Left cardiac atrium (tissue), 4 donors: ENCODE results near the gene PIKFYVE. TPM values are rescaled to one million over a fixed set of nuclear protein-coding genes. Genes with fewer than 3 reads are reported as not detected.
A peak's percentile ranks its signal among the peaks of the same experiment; 100 is the strongest.
"Not testable (repeated sequence)": the region's sequence is repeated elsewhere in the genome, so short reads cannot be mapped to it uniquely, and the experiment has no call there.

Experiments used
- ATAC-seq, 2 donors: fragments of 200-7000 bp; cut with Tn5 transposase; one replicate each; pipeline ENCODE4 v1.9.1; 2020; ENCODE audit warnings: mild to moderate bottlenecking in 2 of 2, moderate library complexity in 2 of 2
- DNase-seq: peaks from one replicate; pipeline ENCODE4 v3.0.0-alpha.2; 2020
- intact Hi-C, 2 donors: fragments of 100-400 bp; cut with DNase I; formaldehyde crosslinking; loops; one replicate each; pipeline versions ENCODE4 v1.14.1 to v1.15.1; 2022 to 2023
- total RNA-seq, 2 donors: library from RNA; stranded (reverse); fragmentation: NEBNext Ultra II Directional; extraction: Animal tissue kit (Norgen Biotek cat#: 25700); gene quantifications; one replicate each; pipeline ENCODE4 v1.2.1, GENCODE V29; 2021
- donor health status: DM: no; HTN: yes; CAD: no.
- donor health status: DM: no; HTN: yes; CAD: no; lungs with severe emphysema.
- donor health status: DM: yes; HTN: yes; CAD: no.
- donor health status: Dilated cardiomyopathy.

PIKFYVE gene
- total RNA-seq, 2 donors from 2014 or later = 17.2 to 18.6 TPM

DNA sequence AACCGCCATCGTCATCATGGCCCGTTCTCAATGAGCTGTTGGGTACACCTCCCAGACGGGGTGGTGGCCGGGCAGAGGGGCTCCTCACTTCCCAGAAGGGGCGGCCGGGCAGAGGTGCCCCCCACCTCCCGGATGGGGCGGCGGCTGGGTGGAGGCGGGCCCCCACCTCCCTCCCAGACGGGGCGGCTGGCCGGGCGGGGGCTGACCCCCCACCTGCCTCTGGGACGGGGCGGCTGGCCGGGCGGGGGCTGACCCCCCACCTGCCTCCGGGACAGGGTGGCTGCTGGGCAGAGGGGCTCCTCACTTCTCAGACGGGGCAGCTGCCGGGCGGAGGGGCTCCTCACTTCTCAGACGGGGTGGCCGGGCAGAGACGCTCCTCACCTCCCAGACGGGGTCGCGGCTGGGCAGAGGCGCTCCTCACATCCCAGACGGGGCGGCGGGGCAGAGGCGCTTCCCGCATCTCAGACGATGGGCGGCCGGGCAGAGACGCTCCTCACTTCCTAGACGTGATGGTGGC is 111.3 kb downstream of the PIKFYVE start:
- intact Hi-C loops, ATAC-seq, DNase-seq: not testable (repeated sequence)

DNA sequence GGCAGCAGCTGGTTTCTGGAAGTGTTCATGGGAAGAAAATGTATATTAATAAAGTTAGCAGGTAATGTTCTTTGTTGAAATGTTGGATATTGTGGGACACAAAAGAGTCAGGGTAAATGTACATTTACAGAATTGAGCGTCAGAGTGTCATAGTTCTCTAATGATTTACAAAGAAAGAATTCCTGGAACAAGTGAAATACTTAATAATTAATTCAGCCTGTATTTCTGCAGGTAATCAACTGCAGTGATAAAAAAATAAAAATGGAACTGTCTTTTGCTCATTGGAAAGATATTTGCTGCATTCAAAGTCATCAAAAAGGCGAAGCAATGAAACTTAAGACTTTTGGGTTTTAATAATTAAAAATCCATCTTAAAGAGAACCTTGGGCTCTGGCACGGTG is 113.1 kb downstream of the PIKFYVE start:
- ATAC-seq (no peak), DNase-seq (no peak)
- intact Hi-C loops = no loop called here

DNA sequence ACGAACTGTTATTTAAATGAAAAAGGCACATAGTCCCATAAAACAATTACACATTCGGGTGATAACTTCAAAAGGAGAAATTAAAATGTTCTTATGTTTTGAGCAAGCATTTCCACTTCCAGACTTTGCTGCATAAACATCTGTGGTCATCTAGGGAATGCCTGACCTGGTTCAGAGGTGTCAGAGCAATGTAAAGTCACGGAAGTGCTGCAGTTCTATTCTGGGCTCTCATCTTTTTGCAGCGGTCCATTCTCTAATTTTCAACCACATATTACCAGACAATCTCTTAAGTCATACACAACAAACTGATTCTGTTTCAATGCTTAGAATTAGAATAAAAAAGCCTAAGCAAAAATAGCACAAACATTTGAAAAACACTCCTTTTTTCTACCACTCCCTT is 118.6 kb downstream of the PIKFYVE start:
- ATAC-seq (no peak), DNase-seq (no peak)
- intact Hi-C loops = no loop called here

DNA sequence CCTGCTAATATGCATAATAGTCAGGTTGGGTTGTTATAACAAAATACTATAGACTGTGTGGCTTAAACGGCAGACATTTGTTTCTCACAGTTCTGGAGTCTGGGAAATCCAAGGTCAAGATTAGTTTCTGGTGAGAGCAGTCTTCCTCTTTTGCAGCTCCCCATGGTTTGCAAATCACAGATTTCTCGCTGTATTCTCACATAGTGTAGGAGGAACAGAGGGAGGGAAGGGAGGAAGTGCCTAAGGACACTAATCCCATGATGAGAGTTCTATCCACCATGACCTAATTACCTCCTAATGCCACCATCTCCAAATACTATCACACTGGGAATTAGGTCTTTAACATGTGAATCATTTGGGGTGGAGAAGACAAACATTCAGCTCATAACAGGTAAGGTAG is 120.5 kb downstream of the PIKFYVE start:
- intact Hi-C loops = no loop called here
- DNase-seq (no peak), ATAC-seq (no peak)

DNA sequence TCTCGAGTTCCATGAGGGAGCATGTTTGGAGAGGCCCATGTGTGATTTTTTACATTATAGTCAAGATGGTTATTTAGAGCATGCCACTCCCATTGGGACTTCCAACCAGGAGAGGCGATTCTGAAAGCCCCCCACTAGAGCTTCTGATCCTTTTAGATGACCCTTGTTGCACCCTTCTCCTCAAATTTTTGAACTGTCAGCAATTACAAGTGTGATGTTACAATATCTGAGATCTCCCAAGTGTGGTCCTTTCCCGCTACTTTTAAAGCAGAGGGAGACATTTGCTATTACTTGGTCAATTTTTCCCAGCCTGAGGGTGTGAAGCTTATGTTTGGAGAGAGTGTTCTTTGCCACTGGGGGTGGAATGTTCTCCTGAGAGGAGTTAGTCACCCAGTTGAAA is 123.9 kb downstream of the PIKFYVE start:
- intact Hi-C loops = no loop called here
- no peak for DNase-seq
- no peak for ATAC-seq

DNA sequence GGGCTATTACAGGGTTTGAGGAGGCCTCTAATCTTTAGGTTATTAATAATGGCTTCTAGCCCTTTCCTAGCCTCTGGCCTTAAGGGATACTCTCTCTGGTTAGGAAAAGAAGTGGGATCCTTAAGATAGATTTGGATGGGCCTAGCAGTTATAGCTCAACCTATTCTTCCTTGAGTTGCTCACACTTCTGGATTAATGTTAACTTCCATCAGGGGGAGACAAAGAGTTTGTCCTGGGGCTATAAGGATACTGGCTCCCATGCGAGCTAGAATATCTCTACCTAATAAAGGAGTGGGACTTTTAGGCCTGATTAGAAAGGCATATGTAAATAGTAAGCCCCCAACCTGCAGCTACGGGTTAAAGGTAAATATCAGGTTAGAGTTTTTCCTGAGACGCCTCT is 126.2 kb downstream of the PIKFYVE start:
- DNase-seq = no peak
- no peak for ATAC-seq
- intact Hi-C loops = no loop called here

DNA sequence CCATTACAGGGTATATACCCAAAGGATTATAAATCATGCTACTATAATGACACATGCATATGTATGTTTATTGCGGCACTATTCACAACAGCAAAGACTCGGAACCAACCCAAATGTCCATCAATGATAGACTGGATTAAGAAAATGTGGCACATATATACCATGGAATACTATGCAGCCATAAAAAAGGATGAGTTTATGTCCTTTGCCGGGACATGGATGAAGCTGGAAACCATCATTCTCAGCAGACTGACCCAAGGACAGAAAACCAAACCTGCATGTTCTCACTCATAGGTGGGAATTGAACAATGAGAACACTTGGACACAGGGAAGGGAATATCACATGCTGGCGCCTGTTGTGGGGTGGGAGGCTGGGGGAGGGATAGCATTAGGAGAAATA is 130.7 kb downstream of the PIKFYVE start:
- ATAC-seq, DNase-seq, intact Hi-C loops: not testable (repeated sequence)

DNA sequence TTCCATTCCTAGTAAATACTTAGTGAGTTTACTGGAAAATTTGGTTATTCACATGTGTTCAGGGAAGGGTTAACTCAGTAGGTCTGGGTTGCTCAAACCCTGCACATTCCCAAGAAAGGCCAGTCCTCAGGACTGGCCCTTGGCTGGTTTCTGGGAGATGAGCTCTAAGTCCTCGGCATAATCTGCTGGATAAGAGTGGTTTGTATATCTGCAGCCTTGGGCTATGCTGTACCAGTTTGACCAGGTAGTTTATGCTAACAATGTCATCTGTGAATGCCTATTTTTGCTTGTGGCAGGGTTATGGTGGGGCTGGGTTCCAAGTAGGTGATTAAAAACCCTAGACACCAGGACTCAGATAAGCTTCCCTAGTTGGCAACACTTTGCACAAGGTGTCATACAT is 133.1 kb downstream of the PIKFYVE start:
- ATAC-seq (no peak), DNase-seq (no peak)
- intact Hi-C loops = no loop called here

DNA sequence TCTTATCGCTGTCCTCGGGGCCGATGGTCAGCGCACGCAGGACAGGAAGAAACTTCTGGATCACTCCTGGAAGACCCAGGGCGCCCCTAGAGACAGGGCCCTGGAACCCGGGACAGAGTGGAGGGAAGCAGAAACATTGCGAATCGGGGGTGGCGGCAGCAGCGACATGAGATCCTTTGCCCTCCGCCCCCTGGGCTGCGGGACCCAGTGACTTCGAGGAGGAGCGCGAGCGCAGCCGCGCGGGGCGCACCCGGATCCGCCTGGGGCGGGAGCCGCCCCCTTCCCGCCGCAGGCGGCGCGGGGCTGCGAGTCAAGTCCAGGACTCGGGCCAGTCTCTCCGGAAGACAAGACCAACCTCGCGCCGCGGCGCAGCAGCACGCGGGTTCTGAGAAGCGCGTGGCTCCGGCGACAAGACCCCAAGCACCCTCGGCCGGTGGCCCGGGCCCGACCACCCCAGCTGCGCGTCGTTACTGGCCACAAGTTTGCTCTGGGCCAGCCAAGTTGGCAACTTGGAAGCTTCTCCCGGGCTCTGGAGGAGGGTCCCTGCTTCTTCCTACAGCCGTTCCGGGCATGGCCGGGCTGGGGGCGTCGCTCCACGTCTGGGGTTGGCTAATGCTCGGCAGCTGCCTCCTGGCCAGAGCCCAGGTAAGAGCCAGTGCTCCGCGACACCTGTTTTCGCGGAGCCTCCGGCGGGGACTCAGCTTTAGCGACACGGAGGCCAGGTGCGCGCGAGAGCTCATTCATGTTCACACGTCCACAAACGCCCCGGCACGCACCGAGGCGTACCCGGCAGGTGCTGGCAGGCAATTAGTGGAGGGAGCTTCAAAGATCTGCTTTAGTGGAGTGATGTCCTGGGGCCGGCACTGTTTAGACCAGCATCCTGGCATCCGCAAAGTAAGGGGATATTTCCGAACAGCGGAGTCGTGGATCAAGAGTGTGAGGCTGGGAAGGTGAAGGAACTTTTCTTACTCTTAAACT is 140.7 kb downstream of the PIKFYVE start, which contains the start of gene PTH2R:
Gene PTH2R (plus strand): TSS at position 319 of the 978 bp plus-strand sequence. CDS start 252 bp downstream, at position 571.
- ATAC-seq (peak; percentile 8 to 36), DNase-seq (no peak)
- intact Hi-C loops = no loop called here

DNA sequence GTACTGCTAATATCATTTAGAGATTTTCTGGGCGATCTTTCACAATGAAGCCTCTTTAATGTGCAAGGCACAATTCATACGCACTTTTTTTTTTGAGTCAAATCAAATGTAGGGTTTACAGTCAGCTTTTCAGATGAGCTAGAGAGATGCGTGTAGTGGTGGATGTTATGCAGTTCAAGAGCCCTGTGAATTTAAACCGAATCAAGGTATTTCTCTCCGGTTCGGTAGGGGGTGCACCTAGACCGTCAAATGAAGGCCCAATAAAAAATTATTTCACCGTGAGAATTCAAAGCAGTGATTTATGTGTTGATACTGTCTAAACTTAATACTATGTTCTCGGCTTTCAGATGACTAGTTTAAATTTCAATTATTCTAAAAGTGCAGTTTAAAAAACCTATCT is 141.6 kb downstream of the PIKFYVE start:
- intact Hi-C loops = no loop called here
- ATAC-seq (peak; percentile 41 to 67), DNase-seq (no peak)

Other genes with a start within 250 kb of the PIKFYVE start
- 10 to 100 TPM in 1 of 2 donors, 1 to 10 TPM in 1; 8.2 to 10.7 TPM for gene PLEKHM3, start 240.7 kb upstream of the PIKFYVE start, total RNA-seq
- not detected for gene CRYGD, start 141.7 kb upstream of the PIKFYVE start, total RNA-seq
- not detected for gene CRYGC, start 136.4 kb upstream of the PIKFYVE start, total RNA-seq
- not detected for gene CRYGB, start 120.1 kb upstream of the PIKFYVE start, total RNA-seq
- gene CRYGA, start 102.7 kb upstream of the PIKFYVE start, total RNA-seq = not detected
- gene C2orf80, start 76.2 kb upstream of the PIKFYVE start, total RNA-seq = not detected
- gene IDH1, start 11.2 kb upstream of the PIKFYVE start, total RNA-seq = 10 to 100 TPM; 36.5 to 79.9 TPM
- not detected for gene PTH2R, start 140.5 kb downstream of the PIKFYVE start, total RNA-seq